Measurements from ENCODE around the gene DPPA4. TPM values are rescaled to one million over a fixed set of nuclear protein-coding genes. Genes with fewer than 3 reads are reported as not detected.
A peak's percentile ranks its signal among the peaks of the same experiment; 100 is the strongest.

DPPA4 gene
- total and polyA plus RNA-seq, 4 donors: 0.04 to 1.8 (median 0.43) TPM

DNA sequence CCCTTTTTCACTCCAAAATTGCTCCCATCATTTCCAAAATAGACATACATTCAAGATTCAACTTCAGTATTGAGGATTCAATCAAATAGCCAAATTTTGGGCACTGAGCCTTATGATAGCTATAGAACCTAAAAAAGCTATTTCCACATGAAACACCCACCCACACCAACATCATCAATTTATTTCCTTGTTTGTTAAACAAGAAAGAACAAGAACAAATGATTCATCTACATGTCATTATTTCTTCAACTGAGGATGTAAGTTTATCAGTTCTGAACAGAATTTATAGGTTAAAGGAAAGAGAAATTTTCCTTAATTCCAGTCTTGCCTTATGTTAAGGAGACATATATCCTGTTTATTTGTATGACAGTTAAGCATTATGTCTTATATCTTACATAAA is 53.3 kb downstream of the DPPA4 start:
- peaks cover 0 to 2% (median 0%) of the 10 kb centered on the region in 3 donors for H3K27me3 ChIP-seq (ENCODE audit: control insufficient read depth in 3 of 3, insufficient read depth in 3 of 3, low read length in 2 of 3)
- no peak overlapping the region for H3K4me3 ChIP-seq
- no peaks in the 10 kb centered on the region for H3K9me3 ChIP-seq (ENCODE audit: control insufficient read depth in 4 of 4, insufficient read depth in 3 of 4, low read length in 3 of 4)
- no peaks in the 10 kb centered on the region for H3K4me1 ChIP-seq (ENCODE audit: control insufficient read depth in 5 of 5, insufficient read depth in 5 of 5, low read length in 5 of 5)
- no peak overlapping the region for H3K27ac ChIP-seq (ENCODE audit: low read depth in 1 of 2, low read length in 1 of 2)
- H3K9ac ChIP-seq (ENCODE audit: insufficient read depth in 1 of 2, low read length in 2 of 2): no peak overlapping the region
- ATAC-seq (ENCODE audit: insufficient read depth, low FRiP score): no peak
- H3K36me3 ChIP-seq (ENCODE audit: control insufficient read depth in 4 of 4, insufficient read depth in 4 of 4, low read length in 4 of 4): no peaks in the 10 kb centered on the region
- DNase-seq: no peak
- TF ChIP-seq, protein P1, sequence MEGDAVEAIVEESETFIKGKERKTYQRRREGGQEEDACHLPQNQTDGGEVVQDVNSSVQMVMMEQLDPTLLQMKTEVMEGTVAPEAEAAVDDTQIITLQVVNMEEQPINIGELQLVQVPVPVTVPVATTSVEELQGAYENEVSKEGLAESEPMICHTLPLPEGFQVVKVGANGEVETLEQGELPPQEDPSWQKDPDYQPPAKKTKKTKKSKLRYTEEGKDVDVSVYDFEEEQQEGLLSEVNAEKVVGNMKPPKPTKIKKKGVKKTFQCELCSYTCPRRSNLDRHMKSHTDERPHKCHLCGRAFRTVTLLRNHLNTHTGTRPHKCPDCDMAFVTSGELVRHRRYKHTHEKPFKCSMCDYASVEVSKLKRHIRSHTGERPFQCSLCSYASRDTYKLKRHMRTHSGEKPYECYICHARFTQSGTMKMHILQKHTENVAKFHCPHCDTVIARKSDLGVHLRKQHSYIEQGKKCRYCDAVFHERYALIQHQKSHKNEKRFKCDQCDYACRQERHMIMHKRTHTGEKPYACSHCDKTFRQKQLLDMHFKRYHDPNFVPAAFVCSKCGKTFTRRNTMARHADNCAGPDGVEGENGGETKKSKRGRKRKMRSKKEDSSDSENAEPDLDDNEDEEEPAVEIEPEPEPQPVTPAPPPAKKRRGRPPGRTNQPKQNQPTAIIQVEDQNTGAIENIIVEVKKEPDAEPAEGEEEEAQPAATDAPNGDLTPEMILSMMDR (IDR thresholded peaks at IDR 0.05; ENCODE audit: control extremely low read depth, extremely low read depth): no peak

DNA sequence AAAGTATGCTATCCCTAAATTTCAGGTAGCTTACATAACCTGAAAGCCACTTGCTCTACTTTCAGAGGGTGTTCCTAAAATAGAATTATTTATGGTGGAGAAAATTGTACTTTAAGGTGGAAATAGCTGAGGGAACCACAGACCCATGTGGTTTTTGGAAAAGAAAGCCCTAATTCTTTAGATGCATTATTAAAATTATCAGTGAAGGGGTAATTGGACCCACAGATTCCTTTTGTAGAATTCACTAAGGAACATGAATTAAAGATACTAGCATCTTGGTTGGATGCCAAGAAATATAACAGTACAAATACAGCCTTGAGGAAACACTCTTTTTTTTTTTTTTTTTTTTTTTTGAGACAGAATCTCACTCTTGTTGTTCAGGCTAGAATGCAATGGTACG is 58.8 kb downstream of the DPPA4 start:
- TF ChIP-seq, protein P1 (IDR thresholded peaks at IDR 0.05; ENCODE audit: control extremely low read depth, extremely low read depth): no peak
- peaks cover 0 to 2% (median 0%) of the 10 kb centered on the region in 4 donors for H3K9me3 ChIP-seq (ENCODE audit: control insufficient read depth in 4 of 4, insufficient read depth in 3 of 4, low read length in 3 of 4)
- ATAC-seq (ENCODE audit: insufficient read depth, low FRiP score) (no peak), DNase-seq (peak in 1 of 3 donors; percentile 19)
- WGBS, 2 donors: 85 to 91% methylated on average over 1 of the region's 1 CpG
- peaks cover 0 to 9% (median 0%) of the 10 kb centered on the region in 3 donors for H3K27me3 ChIP-seq (ENCODE audit: control insufficient read depth in 3 of 3, insufficient read depth in 3 of 3, low read length in 2 of 3)
- no peak overlapping the region for H3K4me3 ChIP-seq
- no peak overlapping the region for H3K9ac ChIP-seq (ENCODE audit: insufficient read depth in 1 of 2, low read length in 2 of 2)
- H3K4me1 ChIP-seq (ENCODE audit: control insufficient read depth in 5 of 5, insufficient read depth in 5 of 5, low read length in 5 of 5): peaks cover 0 to 2% (median 0%) of the 10 kb centered on the region in 5 donors
- H3K36me3 ChIP-seq (ENCODE audit: control insufficient read depth in 4 of 4, insufficient read depth in 4 of 4, low read length in 4 of 4): no peaks in the 10 kb centered on the region
- no peak overlapping the region for H3K27ac ChIP-seq (ENCODE audit: low read depth in 1 of 2, low read length in 1 of 2)

DNA sequence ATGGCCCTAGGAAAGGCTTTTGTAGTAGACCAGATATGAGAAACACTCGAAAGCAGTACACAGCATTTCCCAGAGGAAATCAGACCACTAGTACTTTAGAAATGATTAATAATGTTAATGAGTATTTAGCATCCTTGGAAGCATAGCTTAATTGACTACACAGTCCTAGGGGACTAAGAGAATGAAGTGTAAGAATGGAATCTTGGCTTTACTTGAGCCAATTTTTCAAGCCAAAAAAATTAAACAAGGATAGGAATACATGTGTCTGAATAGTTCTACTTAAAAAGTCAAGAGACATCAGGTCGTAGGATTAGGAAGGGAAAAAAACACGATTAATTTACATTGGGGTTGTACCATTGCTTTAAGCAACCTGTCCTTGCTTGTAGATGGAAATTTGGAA is 59.2 kb downstream of the DPPA4 start:
- WGBS, 2 donors: 51 to 79% methylated on average over 3 of the region's 3 CpGs
- H3K27me3 ChIP-seq (ENCODE audit: control insufficient read depth in 3 of 3, insufficient read depth in 3 of 3, low read length in 2 of 3): peaks cover 0 to 9% (median 0%) of the 10 kb centered on the region in 3 donors
- H3K27ac ChIP-seq (ENCODE audit: low read depth in 1 of 2, low read length in 1 of 2): no peak overlapping the region
- H3K36me3 ChIP-seq (ENCODE audit: control insufficient read depth in 4 of 4, insufficient read depth in 4 of 4, low read length in 4 of 4): no peaks in the 10 kb centered on the region
- TF ChIP-seq, protein P1 (IDR thresholded peaks at IDR 0.05; ENCODE audit: control extremely low read depth, extremely low read depth): no peak
- H3K4me1 ChIP-seq (ENCODE audit: control insufficient read depth in 5 of 5, insufficient read depth in 5 of 5, low read length in 5 of 5): peaks cover 0 to 2% (median 0%) of the 10 kb centered on the region in 5 donors
- ATAC-seq (ENCODE audit: insufficient read depth, low FRiP score) (no peak), DNase-seq (no peak)
- no peak overlapping the region for H3K4me3 ChIP-seq
- H3K9me3 ChIP-seq (ENCODE audit: control insufficient read depth in 4 of 4, insufficient read depth in 3 of 4, low read length in 3 of 4): peaks cover 0 to 2% (median 0%) of the 10 kb centered on the region in 4 donors
- no peak overlapping the region for H3K9ac ChIP-seq (ENCODE audit: insufficient read depth in 1 of 2, low read length in 2 of 2)

Small RNA genes lying within 50 kb of the gene (small RNA-seq; reads per million reads assigned to genes)
- gene AC124945.1 (ENCODE audit: low replicate concordance) (not detected), gene RF00017 (ENCODE audit: low replicate concordance) (not detected)

Other genes starting within 250 kb of the DPPA4 start
- gene MORC1, start 219.4 kb downstream of the DPPA4 start, total RNA-seq: not detected
- gene MORC1, start 219.4 kb downstream of the DPPA4 start, polyA plus RNA-seq: not detected
- not detected for gene C3orf85, start 200.8 kb downstream of the DPPA4 start, total RNA-seq
- gene C3orf85, start 200.8 kb downstream of the DPPA4 start, polyA plus RNA-seq: not detected
- gene DPPA2, start 21.0 kb downstream of the DPPA4 start, total RNA-seq: not detected
- not detected for gene DPPA2, start 21.0 kb downstream of the DPPA4 start, polyA plus RNA-seq

All from lung (tissue), 13 donors.